Panc1 (cell line): ENCODE measurements around the gene ARHGEF17.

Experiments
- CTCF ChIP-seq: fragments of 450-650 bp; IDR thresholded peaks from 2 replicates; pipeline ENCODE4 v1.5.1; 2017; ENCODE audit warnings: mild to moderate bottlenecking
- POLR2AphosphoS5 ChIP-seq: IDR thresholded peaks from 2 replicates; pipeline ENCODE4 v1.6.1; 2012; ENCODE audit warnings: mild to moderate bottlenecking, low read depth, low read length, moderate library complexity
- REST ChIP-seq, 2 experiments: IDR thresholded peaks; 2 replicates each; pipeline ENCODE4 v1.6.1; 2011 to 2012; ENCODE audit warnings: low read depth in 2 of 2, control low read depth in 1 of 2, low read length in 1 of 2, mild to moderate bottlenecking in 1 of 2, moderate library complexity in 1 of 2; ENCODE audit not compliant: insufficient read depth in 1 of 2
- SIN3A ChIP-seq: IDR thresholded peaks from 2 replicates; pipeline ENCODE4 v1.6.1; 2012; ENCODE audit warnings: low read depth, mild to moderate bottlenecking, low read length, moderate library complexity, borderline replicate concordance; ENCODE audit not compliant: insufficient read depth
- TCF7L2 ChIP-seq: IDR thresholded peaks from 2 replicates; pipeline ENCODE4 v1.6.1; 2011; ENCODE audit warnings: mild to moderate bottlenecking, low read depth, low read length, inconsistent platforms

- TF ChIP-seq POLR2AphosphoS5 = no peak
- no peak for TF ChIP-seq CTCF
- TF ChIP-seq REST (IDR thresholded peaks at IDR 0.05; ENCODE audit: insufficient read depth in 1 of 2, low read depth in 2 of 2, low read length in 1 of 2) = no peak
- TF ChIP-seq SIN3A = no peak
- no peak for TF ChIP-seq TCF7L2
These were observed 14.6 kb upstream of the ARHGEF17 start for GRCh38 chr11:73293356-73293936.
